CD4-positive, alpha-beta T cell treated with Interleukin-12 subunit alpha and Interleukin-12 subunit beta, for 1 hour (primary cell): ENCODE results near the gene KIAA1671.

Source experiments
- DNase-seq: peaks from one replicate; pipeline ENCODE4 v3.0.0-alpha.2; 2020

The KIAA1671 gene

GRCh38 chr22:24953384-24954113 is 1.0 kb downstream of the KIAA1671 start:
- no peak for DNase-seq

- no peak for DNase-seq
These were observed 1.6 kb downstream of the KIAA1671 start for GRCh38 chr22:24954114-24954463.

- DNase-seq, result no peak
These were observed 2.3 kb downstream of the KIAA1671 start for GRCh38 chr22:24954856-24955255.

- DNase-seq, result no peak
These were observed 4.5 kb downstream of the KIAA1671 start for GRCh38 chr22:24957043-24957442.

GRCh38 chr22:24961217-24961844 is 8.8 kb downstream of the KIAA1671 start:
- DNase-seq, result no peak

GRCh38 chr22:24962094-24962493 is 9.6 kb downstream of the KIAA1671 start:
- no peak for DNase-seq

GRCh38 chr22:24962835-24963234 is 10.3 kb downstream of the KIAA1671 start:
- DNase-seq, result no peak

- no peak for DNase-seq
These were observed 11.9 kb downstream of the KIAA1671 start for GRCh38 chr22:24964441-24964840.

- DNase-seq, result no peak
These were observed 13.5 kb downstream of the KIAA1671 start for GRCh38 chr22:24965822-24966626.

- no peak for DNase-seq
These were observed 15.6 kb downstream of the KIAA1671 start for GRCh38 chr22:24968066-24968561.

- no peak for DNase-seq
These were observed 17.2 kb downstream of the KIAA1671 start for GRCh38 chr22:24969560-24970301.

GRCh38 chr22:24972369-24972768 is 19.9 kb downstream of the KIAA1671 start:
- no peak for DNase-seq

GRCh38 chr22:24973872-24974271 is 21.4 kb downstream of the KIAA1671 start:
- DNase-seq, result no peak

- no peak for DNase-seq
These were observed 22.7 kb downstream of the KIAA1671 start for GRCh38 chr22:24975125-24975640.

- no peak for DNase-seq
These were observed 23.4 kb downstream of the KIAA1671 start for GRCh38 chr22:24975813-24976341.

- no peak for DNase-seq
These were observed 24.1 kb downstream of the KIAA1671 start for GRCh38 chr22:24976442-24977218.

GRCh38 chr22:24977370-24978221 is 25.1 kb downstream of the KIAA1671 start:
- no peak for DNase-seq

GRCh38 chr22:24978308-24978707 is 25.8 kb downstream of the KIAA1671 start:
- DNase-seq, result no peak

GRCh38 chr22:24981066-24981465 is 28.6 kb downstream of the KIAA1671 start:
- DNase-seq, result no peak

- no peak for DNase-seq
These were observed 29.1 kb downstream of the KIAA1671 start for GRCh38 chr22:24981656-24982055.
